GM12878 (cell line): Measurements from ENCODE around the gene PIGL. TPM values are rescaled to one million over a fixed set of nuclear protein-coding genes. Genes with fewer than 3 reads are reported as not detected.

Experiments used
- ASH2L ChIP-seq: fragments of 300-600, 200-600 bp; sonication (generic); IDR thresholded peaks from 2 replicates; pipeline ENCODE4 v1.6.1; 2017; ENCODE audit warnings: low read depth, mild to moderate bottlenecking, borderline replicate concordance
- BMI1 ChIP-seq: fragments of 450-650 bp; IDR thresholded peaks from 2 replicates; pipeline ENCODE4 v1.6.1; 2016; ENCODE audit warnings: mild to moderate bottlenecking, moderate library complexity, borderline replicate concordance
- CBFB ChIP-seq: IDR thresholded peaks from 2 replicates; pipeline ENCODE4 v1.6.1; 2016; ENCODE audit warnings: antibody characterized with exemption, low read depth
- CEBPZ ChIP-seq: fragments of 150-350 bp; IDR thresholded peaks from 2 replicates; pipeline ENCODE4 v1.6.1; 2016; ENCODE audit warnings: low read depth, low read length
- CHD2 ChIP-seq: IDR thresholded peaks from 2 replicates; pipeline ENCODE4 v1.6.1; 2011; ENCODE audit warnings: low read depth, low read length, improper control_type of control experiment, borderline replicate concordance
- DPF2 ChIP-seq: fragments of 450-650 bp; IDR thresholded peaks from 2 replicates; pipeline ENCODE4 v1.6.1; 2017; ENCODE audit warnings: mild to moderate bottlenecking
- EP300 ChIP-seq, 2 experiments: fragments of 150-350 bp in 1 of 2; IDR thresholded peaks; 2 replicates each; pipeline ENCODE4 v1.6.1; 2011 to 2012; ENCODE audit warnings: low read depth in 2 of 2, low read length in 2 of 2, borderline replicate concordance in 1 of 2, improper control_type of control experiment in 1 of 2, inconsistent platforms in 1 of 2; ENCODE audit not compliant: control insufficient read depth in 1 of 2
- FOXK2 ChIP-seq: fragments of 450-650 bp; IDR thresholded peaks from 2 replicates; pipeline ENCODE4 v1.6.1; 2017; ENCODE audit warnings: mild to moderate bottlenecking, moderate library complexity
- MEF2B ChIP-seq: fragments of 450-650 bp; IDR thresholded peaks from 2 replicates; pipeline ENCODE4 v1.6.1; 2018; ENCODE audit warnings: mild to moderate bottlenecking, moderate library complexity; ENCODE audit not compliant: partially characterized antibody, poor library complexity, severe bottlenecking
- MTA2 ChIP-seq: fragments of 450-650 bp; IDR thresholded peaks from 2 replicates; pipeline ENCODE4 v1.6.1; 2016; ENCODE audit warnings: low read depth, mild to moderate bottlenecking, moderate library complexity
- POLR2AphosphoS2 ChIP-seq: IDR thresholded peaks from 2 replicates; pipeline ENCODE4 v1.6.1; 2011; ENCODE audit warnings: low read depth, mild to moderate bottlenecking, low read length, improper control_type of control experiment, moderate library complexity
- SUPT20H ChIP-seq: IDR thresholded peaks from 2 replicates; pipeline ENCODE4 v1.6.1; 2011; ENCODE audit warnings: low read depth, mild to moderate bottlenecking, low read length, moderate library complexity, borderline replicate concordance; ENCODE audit not compliant: control insufficient read depth
- USF2 ChIP-seq: IDR thresholded peaks from 2 replicates; pipeline ENCODE4 v1.6.1; 2011; ENCODE audit warnings: low read depth, low read length, improper control_type of control experiment, borderline replicate concordance
- polyA plus RNA-seq, 11 experiments: library from polyadenylated mRNA; depleted of rRNA in 4 of 11; unstranded in 6 of 11; stranded (reverse) in 5 of 11; fragments of >200 nt; fragmentation: Nextera tagmentation in 4 of 11; fragmentation: Illumina TruSeq in 1 of 11; extraction: Ambion mirVana in 4 of 11; extraction: Trizol in 1 of 11; gene quantifications; 1 replicate in 1 of 11; 2 replicates in 10 of 11; pipeline versions ENCODE4 v1.2.1 to v1.2.3, GENCODE V29; 2011 to 2016; ENCODE audit warnings: inconsistent platforms in 2 of 11, missing spikeins in 2 of 11, low read depth in 1 of 11
- total RNA-seq, 4 experiments: library from RNA; depleted of rRNA in 3 of 4; stranded (reverse); fragments of >200 nt in 3 of 4; fragmentation: Illumina TruSeq in 1 of 4; extraction: Trizol in 1 of 4; gene quantifications; 2 replicates each; pipeline versions ENCODE4 v1.2.1 to v1.2.3, GENCODE V29; 2013 to 2021
- TF ChIP-seq, protein P1 (sequence below): fragments of 450-650 bp; formaldehyde crosslinking; IDR thresholded peaks from 2 replicates; pipeline ENCODE4 v1.4.0; 2022; ENCODE audit warnings: mild to moderate bottlenecking, moderate library complexity

Gene PIGL
- total and polyA plus RNA-seq, 10 of the 15 experiments (the other 5 are each of a cell fraction or from before 2014, with no cell fraction given): 25.9 to 52.5 (median 30.2) TPM

- TF ChIP-seq ASH2L (no peak), BMI1 (no peak), MEF2B (no peak), FOXK2 (no peak), SUPT20H (no peak), CHD2 (no peak), CBFB (no peak), EP300 (IDR thresholded peaks at IDR 0.05; ENCODE audit: borderline replicate concordance in 1 of 2, control insufficient read depth in 1 of 2, low read depth in 2 of 2, low read length in 2 of 2) (no peak), POLR2AphosphoS2 (no peak), MTA2 (peak; percentile 76), CEBPZ (no peak), USF2 (no peak), DPF2 (no peak)
- TF ChIP-seq, protein P1, sequence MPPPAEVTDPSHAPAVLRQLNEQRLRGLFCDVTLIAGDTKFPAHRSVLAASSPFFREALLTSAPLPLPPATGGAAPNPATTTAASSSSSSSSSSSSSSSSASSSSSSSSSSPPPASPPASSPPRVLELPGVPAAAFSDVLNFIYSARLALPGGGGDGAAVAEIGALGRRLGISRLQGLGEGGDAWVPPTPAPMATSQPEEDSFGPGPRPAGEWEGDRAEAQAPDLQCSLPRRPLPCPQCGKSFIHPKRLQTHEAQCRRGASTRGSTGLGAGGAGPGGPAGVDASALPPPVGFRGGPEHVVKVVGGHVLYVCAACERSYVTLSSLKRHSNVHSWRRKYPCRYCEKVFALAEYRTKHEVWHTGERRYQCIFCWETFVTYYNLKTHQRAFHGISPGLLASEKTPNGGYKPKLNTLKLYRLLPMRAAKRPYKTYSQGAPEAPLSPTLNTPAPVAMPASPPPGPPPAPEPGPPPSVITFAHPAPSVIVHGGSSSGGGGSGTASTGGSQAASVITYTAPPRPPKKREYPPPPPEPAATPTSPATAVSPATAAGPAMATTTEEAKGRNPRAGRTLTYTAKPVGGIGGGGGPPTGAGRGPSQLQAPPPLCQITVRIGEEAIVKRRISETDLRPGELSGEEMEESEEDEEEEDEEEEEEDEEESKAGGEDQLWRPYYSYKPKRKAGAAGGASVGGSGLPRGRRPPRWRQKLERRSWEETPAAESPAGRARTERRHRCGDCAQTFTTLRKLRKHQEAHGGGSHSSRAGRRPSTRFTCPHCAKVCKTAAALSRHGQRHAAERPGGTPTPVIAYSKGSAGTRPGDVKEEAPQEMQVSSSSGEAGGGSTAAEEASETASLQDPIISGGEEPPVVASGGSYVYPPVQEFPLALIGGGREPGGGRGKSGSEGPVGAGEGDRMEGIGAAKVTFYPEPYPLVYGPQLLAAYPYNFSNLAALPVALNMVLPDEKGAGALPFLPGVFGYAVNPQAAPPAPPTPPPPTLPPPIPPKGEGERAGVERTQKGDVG (CRISPR knock-in tag): no peak
These were observed 112.7 kb downstream of the PIGL start (continued) for GRCh38 chr17:16329519-16330271.
